Caki2 (cell line): ENCODE measurements around the gene ZCCHC14. TPM values are rescaled to one million over a fixed set of nuclear protein-coding genes. Genes with fewer than 3 reads are reported as not detected.
"Not testable (repeated sequence)": the region's sequence is repeated elsewhere in the genome, so short reads cannot be mapped to it uniquely, and the experiment has no call there.

Source experiments
- DNase-seq: peaks from one replicate; pipeline ENCODE4 v3.0.0-alpha.2; 2015; ENCODE audit warnings: low read depth
- in situ Hi-C: cut with HindIII; loops from 2 replicates; pipeline ENCODE4 v1.10.0; 2016; ENCODE audit warnings: low sequenced_read_pairs, low pct_unique_long_range_greater_than_20kb, mixed read lengths
- total RNA-seq: library from RNA; depleted of rRNA; stranded (reverse); fragments of >200 nt; shearing (Covaris generic); gene quantifications from 2 replicates; pipeline ENCODE4 v1.2.3, GENCODE V29; 2014; ENCODE audit warnings: low replicate concordance; rRNA removed

Gene ZCCHC14
- total RNA-seq, 1 experiment from 2014 or later = 4.4 TPM

GRCh38 chr16:87366288-87366687 is 126.5 kb downstream of the ZCCHC14 start:
- in situ Hi-C loops = no loop called here

DNA sequence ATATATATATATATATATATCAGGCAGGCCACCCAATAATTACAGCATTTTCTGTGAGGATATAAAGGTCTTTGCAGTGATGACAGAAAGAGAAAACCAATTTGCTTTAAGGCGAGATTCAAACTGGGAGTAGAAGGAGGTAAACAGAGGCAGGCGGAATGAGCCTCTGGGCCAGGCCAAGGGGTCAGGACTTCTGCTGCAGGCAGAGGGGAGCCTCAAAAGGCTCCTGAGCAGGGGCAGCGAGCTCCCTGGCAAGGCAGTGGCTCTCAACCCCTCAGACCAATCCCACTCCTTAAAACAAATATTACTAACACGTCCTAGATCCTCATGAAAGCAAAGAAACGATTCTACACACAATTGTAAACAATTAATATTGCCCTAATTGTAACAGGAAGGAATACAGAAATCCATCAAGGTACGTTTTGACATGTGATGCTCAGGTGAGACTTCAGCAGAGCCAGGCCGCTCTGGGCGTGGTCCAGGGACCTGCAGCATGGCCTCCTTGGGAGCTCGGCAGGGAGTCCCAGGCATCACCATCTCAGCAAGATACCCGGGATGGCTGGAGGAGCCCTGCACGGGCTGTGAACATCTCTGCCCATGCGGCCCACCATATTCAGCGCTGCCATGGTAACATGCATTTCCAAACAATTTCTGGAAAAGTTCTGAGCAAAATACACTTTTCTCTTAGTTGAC is 127.7 kb downstream of the ZCCHC14 start:
- no peak for DNase-seq
- in situ Hi-C loops = no loop called here

More at GRCh38 chr16:87366288-87366687, 126.5 kb downstream of the ZCCHC14 start:
- no peak for DNase-seq

DNA sequence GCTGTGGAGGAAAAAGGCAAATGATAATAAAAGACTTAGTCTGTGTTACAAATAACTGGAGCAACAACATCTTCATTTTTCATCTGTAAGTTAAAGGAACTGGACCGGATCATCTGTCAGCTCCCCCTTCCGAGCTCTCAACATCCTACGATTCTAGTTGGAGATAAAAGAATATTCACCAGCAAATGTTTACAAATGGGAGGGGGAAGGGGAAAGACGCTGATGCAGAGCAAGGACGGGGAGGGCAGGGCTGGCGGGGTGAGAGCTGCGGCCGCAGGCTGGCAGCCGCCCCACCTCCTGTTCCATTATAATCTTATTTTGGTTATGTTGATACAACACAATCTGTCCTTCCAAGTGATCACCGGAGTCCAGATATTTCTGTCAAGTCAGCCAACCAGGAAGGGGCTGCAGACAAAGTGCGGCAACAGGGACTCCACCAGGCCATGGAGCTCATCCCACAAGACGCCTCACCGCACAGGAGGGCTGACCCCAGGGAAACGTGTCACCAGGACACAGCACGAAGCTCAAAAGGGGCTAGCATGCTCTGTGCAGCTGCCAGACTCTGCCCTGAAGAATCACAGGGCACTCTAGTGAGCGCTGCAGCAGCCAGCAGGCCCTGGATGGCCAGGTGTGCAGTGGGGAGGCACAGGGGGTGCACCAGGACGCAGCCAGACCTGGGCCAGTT is 128.9 kb downstream of the ZCCHC14 start:
- in situ Hi-C loops = no loop called here

GRCh38 chr16:87362828-87363559 is 129.8 kb downstream of the ZCCHC14 start:
- DNase-seq, in situ Hi-C loops: not testable (repeated sequence)

More for the DNA sequence above, 128.9 kb downstream of the ZCCHC14 start:
- no peak for DNase-seq

- no peak for DNase-seq
- in situ Hi-C loops = no loop called here
These were observed 130.8 kb downstream of the ZCCHC14 start for GRCh38 chr16:87361916-87362619.

DNA sequence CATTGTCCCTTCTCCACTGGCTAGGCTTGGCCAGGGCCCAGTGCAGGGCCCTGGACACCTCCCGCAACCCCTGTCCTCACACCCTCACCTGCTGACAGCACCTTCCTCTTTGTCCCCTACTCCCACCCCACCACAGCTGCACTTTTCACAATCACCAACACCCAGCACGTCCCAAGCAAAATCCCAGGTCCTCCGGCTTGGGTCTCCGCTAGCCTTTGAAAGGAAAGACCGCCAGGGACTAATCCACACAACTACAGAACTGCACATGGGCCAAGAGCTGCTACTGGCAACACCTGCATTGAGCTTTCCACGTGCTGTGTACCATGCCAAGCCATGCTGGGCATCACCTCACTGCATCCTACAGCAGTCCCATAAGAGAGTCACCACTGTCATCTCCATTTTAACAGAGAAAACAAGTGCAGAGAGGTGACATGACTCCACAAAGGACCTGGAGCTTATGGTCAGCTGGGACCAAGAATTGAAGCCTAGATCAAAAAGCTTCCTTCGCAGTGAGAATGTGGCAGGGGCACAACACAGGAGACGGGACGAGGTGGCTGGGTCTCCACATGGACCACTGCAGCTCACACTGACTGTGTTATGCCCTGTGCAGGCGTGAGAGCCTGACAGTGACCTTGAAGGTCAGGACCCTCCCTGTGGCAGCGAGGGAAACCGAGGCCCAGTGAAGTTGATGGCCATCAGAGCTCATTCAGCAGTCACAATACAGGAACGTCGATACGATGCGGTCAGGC is 131.8 kb downstream of the ZCCHC14 start:
- DNase-seq = no peak
- in situ Hi-C loops = no loop called here

DNA sequence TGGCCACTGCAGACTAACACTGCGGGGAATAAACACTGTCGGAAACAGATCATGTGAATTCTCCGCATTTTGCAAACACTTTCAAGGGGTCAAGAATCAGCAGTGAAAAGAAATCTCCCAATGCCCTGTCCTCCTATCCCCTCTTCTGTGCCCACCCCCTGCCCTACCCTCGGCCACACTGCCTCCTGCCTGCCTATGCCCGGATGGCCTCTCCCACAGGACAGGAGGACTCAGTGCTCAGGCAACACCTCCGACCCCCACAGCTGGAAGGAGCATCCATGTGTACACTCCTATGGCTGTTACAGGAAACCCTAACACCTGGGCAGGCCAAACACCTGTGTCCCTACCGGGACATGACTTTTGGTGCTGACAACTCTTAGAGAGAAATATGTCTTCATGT is 133.7 kb downstream of the ZCCHC14 start:
- in situ Hi-C loops = no loop called here

GRCh38 chr16:87358696-87359095 is 134.1 kb downstream of the ZCCHC14 start:
- in situ Hi-C loops = no loop called here

More for the DNA sequence above, 133.7 kb downstream of the ZCCHC14 start:
- no peak for DNase-seq

GRCh38 chr16:87358250-87358649 is 134.6 kb downstream of the ZCCHC14 start:
- DNase-seq = no peak
- in situ Hi-C loops = no loop called here

More at GRCh38 chr16:87358696-87359095, 134.1 kb downstream of the ZCCHC14 start:
- no peak for DNase-seq

- no peak for DNase-seq
- in situ Hi-C loops = no loop called here
These were observed 136.4 kb downstream of the ZCCHC14 start for GRCh38 chr16:87356491-87356853.

Other genes with a start within 250 kb of the ZCCHC14 start
- gene C16orf95, start 175.6 kb downstream of the ZCCHC14 start, total RNA-seq = 10.1 and 50.3 TPM in 2 replicates
- gene FBXO31, start 109.2 kb downstream of the ZCCHC14 start, total RNA-seq = 8.5 and 50.1 TPM in 2 replicates
- 5.2 and 11.6 TPM in 2 replicates for gene MAP1LC3B, start 100.7 kb downstream of the ZCCHC14 start, total RNA-seq
- 0.03 TPM in 1 of 2 replicates, not detected in the other for gene JPH3, start 109.5 kb upstream of the ZCCHC14 start, total RNA-seq